Measurements from ENCODE around the gene FLT4. TPM values are rescaled to one million over a fixed set of nuclear protein-coding genes. Genes with fewer than 3 reads are reported as not detected.

FLT4 gene
- total and polyA plus RNA-seq, 8 donors: 0.79 to 6.8 (median 2.1) TPM

DNA sequence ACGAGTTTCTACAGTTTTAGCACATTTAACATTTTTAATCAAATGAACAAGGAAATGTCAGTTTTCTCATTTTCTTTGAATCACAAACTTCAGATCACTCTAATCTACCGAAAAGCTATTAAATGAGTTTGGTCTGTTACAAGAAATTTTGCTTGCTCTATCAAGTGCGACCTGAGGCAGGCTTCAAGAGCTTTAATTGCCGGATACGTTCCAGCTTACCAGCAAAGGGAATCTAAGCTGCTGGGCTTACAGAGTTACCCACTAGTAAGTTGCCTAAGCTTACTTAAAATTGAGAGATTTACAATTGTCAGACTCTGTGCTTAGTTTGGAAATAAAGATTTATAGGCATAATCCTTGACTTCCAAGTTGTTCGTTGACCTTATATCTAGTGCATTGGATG is 68.7 kb downstream of the FLT4 start:
- TF ChIP-seq, protein P1, sequence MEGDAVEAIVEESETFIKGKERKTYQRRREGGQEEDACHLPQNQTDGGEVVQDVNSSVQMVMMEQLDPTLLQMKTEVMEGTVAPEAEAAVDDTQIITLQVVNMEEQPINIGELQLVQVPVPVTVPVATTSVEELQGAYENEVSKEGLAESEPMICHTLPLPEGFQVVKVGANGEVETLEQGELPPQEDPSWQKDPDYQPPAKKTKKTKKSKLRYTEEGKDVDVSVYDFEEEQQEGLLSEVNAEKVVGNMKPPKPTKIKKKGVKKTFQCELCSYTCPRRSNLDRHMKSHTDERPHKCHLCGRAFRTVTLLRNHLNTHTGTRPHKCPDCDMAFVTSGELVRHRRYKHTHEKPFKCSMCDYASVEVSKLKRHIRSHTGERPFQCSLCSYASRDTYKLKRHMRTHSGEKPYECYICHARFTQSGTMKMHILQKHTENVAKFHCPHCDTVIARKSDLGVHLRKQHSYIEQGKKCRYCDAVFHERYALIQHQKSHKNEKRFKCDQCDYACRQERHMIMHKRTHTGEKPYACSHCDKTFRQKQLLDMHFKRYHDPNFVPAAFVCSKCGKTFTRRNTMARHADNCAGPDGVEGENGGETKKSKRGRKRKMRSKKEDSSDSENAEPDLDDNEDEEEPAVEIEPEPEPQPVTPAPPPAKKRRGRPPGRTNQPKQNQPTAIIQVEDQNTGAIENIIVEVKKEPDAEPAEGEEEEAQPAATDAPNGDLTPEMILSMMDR (IDR thresholded peaks at IDR 0.05): no peak
- Histone ChIP-seq H3K36me3 (no peaks in the 10 kb centered on the region), H3K4me3 (no peak overlapping the region), H3K4me1 (no peaks in the 10 kb centered on the region), H3K27ac (no peak overlapping the region), H3K27me3 (no peaks in the 10 kb centered on the region), H3K9me3 (no peaks in the 10 kb centered on the region)
- DNase-seq (no peak), FAIRE-seq (no peak), ATAC-seq (no peak)
- 90 to 91% methylated on average over 6 of the region's 6 CpGs for WGBS, 2 donors
- intact Hi-C loops (cut with DNase I): no loop called here

DNA sequence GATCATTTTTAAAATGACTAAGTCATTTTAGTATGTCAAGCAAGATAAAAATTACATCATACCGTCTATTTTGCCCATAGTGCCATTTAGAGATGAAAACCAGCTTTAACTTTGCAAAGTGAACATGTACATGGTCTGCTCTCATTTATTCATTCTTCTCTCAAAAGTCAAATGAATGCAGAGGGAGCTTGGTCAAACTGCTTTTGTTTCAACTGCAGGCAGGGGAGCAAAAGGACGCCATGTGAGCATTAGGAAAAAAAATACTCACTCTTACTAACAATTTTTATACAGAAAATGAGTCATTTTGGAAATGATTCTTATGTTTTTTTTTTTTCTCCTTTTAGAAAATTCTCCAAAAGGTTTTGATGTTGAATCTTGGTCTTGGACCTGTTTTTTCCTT is 73.8 kb downstream of the FLT4 start:
- WGBS, 2 donors: 74 to 87% methylated on average over 2 of the region's 2 CpGs
- peaks cover 0 to 27% (median 0%) of the 10 kb centered on the region in 3 donors for H3K36me3 ChIP-seq
- H3K4me3 ChIP-seq: no peak overlapping the region
- no peaks in the 10 kb centered on the region for H3K27me3 ChIP-seq
- FAIRE-seq (no peak), ATAC-seq (no peak), DNase-seq (no peak)
- H3K9me3 ChIP-seq: no peaks in the 10 kb centered on the region
- H3K27ac ChIP-seq: no peak overlapping the region
- no peaks in the 10 kb centered on the region for H3K4me1 ChIP-seq
- TF ChIP-seq, protein P1 (IDR thresholded peaks at IDR 0.05): no peak
- intact Hi-C loops (cut with DNase I): no loop called here

DNA sequence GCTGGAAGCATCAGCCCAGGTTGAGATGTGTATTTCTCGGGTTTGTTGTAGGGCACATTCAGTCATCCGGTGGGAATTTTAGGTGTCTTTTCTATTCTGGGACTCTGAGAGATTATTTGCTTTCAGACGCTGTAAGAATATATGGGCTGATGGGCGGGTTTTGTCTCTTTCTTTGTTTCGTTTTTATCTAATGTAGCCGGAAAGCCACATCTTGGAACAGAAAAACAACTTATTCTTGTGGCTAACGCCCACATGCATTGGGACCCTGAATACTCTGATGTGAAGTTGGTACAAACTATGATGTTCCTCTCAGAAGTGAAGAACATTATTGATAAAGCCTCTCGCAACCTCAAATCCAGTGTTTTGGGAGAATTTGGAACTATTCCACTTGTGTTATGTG is 80.5 kb downstream of the FLT4 start:
- no peaks in the 10 kb centered on the region for H3K4me1 ChIP-seq
- intact Hi-C loops (cut with DNase I): no loop called here
- H3K4me3 ChIP-seq: no peak overlapping the region
- WGBS, 2 donors: 83 to 84% methylated on average over 8 of the region's 8 CpGs
- no peak for ATAC-seq
- no peaks in the 10 kb centered on the region for H3K9me3 ChIP-seq
- TF ChIP-seq, protein P1 (IDR thresholded peaks at IDR 0.05): no peak
- DNase-seq: no peak
- H3K36me3 ChIP-seq: peaks cover 0 to 29% (median 3%) of the 10 kb centered on the region in 3 donors
- no peaks in the 10 kb centered on the region for H3K27me3 ChIP-seq
- no peak overlapping the region for H3K27ac ChIP-seq
- FAIRE-seq: no peak

DNA sequence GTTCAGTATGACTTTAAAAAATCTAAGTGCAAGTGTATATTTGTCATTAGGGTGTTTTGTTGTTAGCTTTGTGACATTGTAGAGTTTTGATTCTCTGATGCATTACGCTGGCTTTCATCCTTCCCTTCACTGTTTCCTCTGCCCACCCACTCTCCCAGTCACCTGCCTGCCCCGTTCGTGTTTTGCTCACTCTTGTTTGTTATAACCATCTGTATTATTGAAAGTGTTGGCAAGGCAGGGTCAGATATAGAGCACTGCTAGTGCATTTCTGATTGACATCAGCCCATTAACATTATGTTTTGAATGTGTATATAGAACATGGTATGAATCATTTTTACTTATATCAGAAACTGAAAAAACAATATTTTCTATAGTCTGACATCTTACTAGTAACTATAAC is 85.4 kb downstream of the FLT4 start:
- 72 to 76% methylated on average over 3 of the region's 3 CpGs for WGBS, 2 donors
- intact Hi-C loops (cut with DNase I): no loop called here

DNA sequence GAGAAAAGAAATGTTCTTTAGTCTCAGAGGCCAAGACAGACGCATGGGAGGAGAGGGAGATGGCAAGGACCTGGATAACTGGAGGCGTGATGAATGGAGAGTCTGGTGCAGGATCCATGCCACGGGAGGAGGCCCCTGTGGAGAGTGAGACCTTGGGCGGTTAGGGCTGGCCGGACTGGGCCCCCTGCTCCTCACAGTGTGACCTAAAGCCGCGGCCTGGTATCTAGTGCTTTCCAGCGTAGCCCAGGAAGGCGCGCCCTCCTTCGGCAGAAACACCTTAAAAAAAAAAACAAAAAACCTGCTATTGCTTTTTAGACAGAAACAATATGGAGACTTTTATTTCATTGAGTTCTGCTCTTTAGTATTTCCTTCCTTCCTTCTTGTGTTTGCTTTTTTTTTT is 91.2 kb downstream of the FLT4 start:
- no peak overlapping the region for H3K4me3 ChIP-seq
- 97% methylated on average over 11 of the region's 11 CpGs for WGBS, 2 donors
- TF ChIP-seq, protein P1 (IDR thresholded peaks at IDR 0.05): no peak
- H3K4me1 ChIP-seq: no peaks in the 10 kb centered on the region
- H3K27ac ChIP-seq: no peak overlapping the region
- no peak for ATAC-seq
- no peaks in the 10 kb centered on the region for H3K27me3 ChIP-seq
- no peaks in the 10 kb centered on the region for H3K9me3 ChIP-seq
- DNase-seq: no peak
- no peaks in the 10 kb centered on the region for H3K36me3 ChIP-seq
- intact Hi-C loops (cut with DNase I): no loop called here
- FAIRE-seq: no peak

More for the DNA sequence above, 85.4 kb downstream of the FLT4 start:
- Histone ChIP-seq H3K9me3 (no peaks in the 10 kb centered on the region), H3K36me3 (peaks cover 0 to 7% (median 3%) of the 10 kb centered on the region in 3 donors), H3K27ac (no peak overlapping the region), H3K4me3 (no peak overlapping the region), H3K27me3 (no peaks in the 10 kb centered on the region), H3K4me1 (no peaks in the 10 kb centered on the region)
- no peak for ATAC-seq
- DNase-seq: no peak
- no peak for FAIRE-seq
- TF ChIP-seq, protein P1 (IDR thresholded peaks at IDR 0.05): no peak

Data from pancreas (tissue), 10 donors.